AG08395 (cell line): Measurements from ENCODE around the gene BCAN.

Experiments
- DNase-seq: peaks from one replicate; pipeline ENCODE4 v3.0.0; 2012; ENCODE audit warnings: mixed read lengths, low spot score

The BCAN gene

GRCh38 chr1:156644640-156645039, 2.7 kb downstream of the BCAN start:
- no peak for DNase-seq

- no peak for DNase-seq
Observed at GRCh38 chr1:156645056-156645455, 3.1 kb downstream of the BCAN start.

GRCh38 chr1:156645666-156646065, 3.7 kb downstream of the BCAN start:
- DNase-seq = no peak

- no peak for DNase-seq
Observed at GRCh38 chr1:156646738-156647211, 4.9 kb downstream of the BCAN start.

- no peak for DNase-seq
Observed at GRCh38 chr1:156647351-156647750, 5.4 kb downstream of the BCAN start.

- DNase-seq = no peak
Observed at GRCh38 chr1:156648496-156648895, 6.6 kb downstream of the BCAN start.

- no peak for DNase-seq
Observed at GRCh38 chr1:156648951-156649350, 7.0 kb downstream of the BCAN start.

GRCh38 chr1:156652131-156652991, 10.4 kb downstream of the BCAN start:
- peak; percentile 52 for DNase-seq

- no peak for DNase-seq
Observed at GRCh38 chr1:156652992-156653355, 11.1 kb downstream of the BCAN start.

GRCh38 chr1:156654700-156655099, 12.8 kb downstream of the BCAN start:
- DNase-seq = no peak

GRCh38 chr1:156655151-156655903, 13.4 kb downstream of the BCAN start:
- no peak for DNase-seq

GRCh38 chr1:156655904-156656516, 14.1 kb downstream of the BCAN start:
- no peak for DNase-seq

GRCh38 chr1:156656806-156657740, 15.2 kb downstream of the BCAN start:
- peak; percentile 86 for DNase-seq

- no peak for DNase-seq
Observed at GRCh38 chr1:156657741-156658319, 15.9 kb downstream of the BCAN start.

- no peak for DNase-seq
Observed at GRCh38 chr1:156658496-156658895, 16.6 kb downstream of the BCAN start.

- DNase-seq = no peak
Observed at GRCh38 chr1:156658945-156659574, 17.1 kb downstream of the BCAN start.

- DNase-seq = no peak
Observed at GRCh38 chr1:156659661-156659987, 17.7 kb downstream of the BCAN start.

GRCh38 chr1:156659988-156660751, 18.3 kb downstream of the BCAN start:
- peak; percentile 100 for DNase-seq

- DNase-seq = no peak
Observed at GRCh38 chr1:156660752-156661112, 18.8 kb downstream of the BCAN start.
